HEK293 (cell line): Measurements from ENCODE around the gene LTBP1.

Experiments used
- CTCF ChIA-PET: fragments of 350-600 bp; formaldehyde crosslinking; extraction: SDS; loops from one replicate; lab custom pipeline; 2021; ENCODE audit warnings: antibody characterized with exemption; lab: Yijun Ruan, JAX
- POLR2A ChIA-PET: fragments of 300-600 bp; formaldehyde crosslinking; extraction: SDS; loops from one replicate; lab custom pipeline; 2020; ENCODE audit warnings: antibody characterized with exemption, inconsistent platforms; lab: Yijun Ruan, JAX
- H3K27ac ChIP-seq: fragments of 200-500 bp; sonication (Bioruptor generic); 2 replicates; pipeline ENCODE4 v1.5.1; 2014; ENCODE audit warnings: low read depth, low read length, control low read depth, inconsistent platforms; ENCODE audit errors: extremely low read depth
- H3K36me3 ChIP-seq, 2 experiments: fragments of 200-500 bp in 1 of 2; sonication (Bioruptor generic) in 1 of 2; 1 replicate in 1 of 2; 2 replicates in 1 of 2; pipeline ENCODE4 v1.5.1; 2014 to 2017; ENCODE audit warnings: inconsistent platforms in 2 of 2, low read length in 2 of 2; ENCODE audit not compliant: control insufficient read depth in 2 of 2, insufficient read depth in 1 of 2
- H3K4me1 ChIP-seq: fragments of 200-500 bp; sonication (Bioruptor generic); 2 replicates; pipeline ENCODE4 v1.5.1; 2014; ENCODE audit warnings: mild to moderate bottlenecking, low read length, inconsistent platforms; ENCODE audit not compliant: control insufficient read depth, insufficient read depth
- H3K4me3 ChIP-seq: 2 replicates; pipeline ENCODE4 v1.5.1; 2011; ENCODE audit warnings: low read depth, mild to moderate bottlenecking, control low read depth, low read length, moderate library complexity
- H3K9me3 ChIP-seq: fragments of 200-500 bp; sonication (Bioruptor generic); 2 replicates; pipeline ENCODE4 v1.5.1; 2014; ENCODE audit warnings: low read depth, low read length, inconsistent platforms; ENCODE audit not compliant: control insufficient read depth, insufficient read depth
- BCL11B ChIP-seq: fragments of 450-650 bp; formaldehyde crosslinking; IDR thresholded peaks from 2 replicates; pipeline ENCODE4 v1.5.1; 2016; ENCODE audit warnings: low read depth, missing biosample characterization, missing genetic modification characterization
- HOXC10 ChIP-seq: sonication (generic); formaldehyde crosslinking; IDR thresholded peaks from 2 replicates; pipeline ENCODE4 v1.8.1; 2023; ENCODE audit warnings: mild to moderate bottlenecking, missing genetic modification reagents
- IKZF3 ChIP-seq: fragments of 450-650 bp; IDR thresholded peaks from 2 replicates; pipeline ENCODE4 v1.5.0; 2018; ENCODE audit warnings: missing biosample characterization, mild to moderate bottlenecking, missing genetic modification characterization, moderate library complexity
- KLF7 ChIP-seq: fragments of 450-650 bp; formaldehyde crosslinking; IDR thresholded peaks from 2 replicates; pipeline ENCODE4 v1.5.1; 2016; ENCODE audit warnings: missing biosample characterization, missing genetic modification characterization, borderline replicate concordance
- SCRT2 ChIP-seq: fragments of 450-650 bp; formaldehyde crosslinking; IDR thresholded peaks from 2 replicates; pipeline ENCODE4 v1.5.1; 2016; ENCODE audit warnings: missing biosample characterization, missing genetic modification characterization
- ZBTB17 ChIP-seq: fragments of 450-650 bp; formaldehyde crosslinking; IDR thresholded peaks from 2 replicates; pipeline ENCODE4 v1.5.1; 2016; ENCODE audit warnings: missing biosample characterization, missing genetic modification characterization
- ZNF138 ChIP-seq: fragments of 450-650 bp; formaldehyde crosslinking; IDR thresholded peaks from 2 replicates; pipeline ENCODE4 v1.5.1; 2016; ENCODE audit warnings: missing biosample characterization, missing genetic modification characterization, borderline replicate concordance
- ZNF155 ChIP-seq: fragments of 450-650 bp; formaldehyde crosslinking; IDR thresholded peaks from 2 replicates; pipeline ENCODE4 v1.5.1; 2016; ENCODE audit warnings: missing biosample characterization, missing genetic modification characterization
- ZNF184 ChIP-seq: fragments of 450-650 bp; IDR thresholded peaks from 2 replicates; pipeline ENCODE4 v1.5.1; 2018; ENCODE audit warnings: missing biosample characterization, mild to moderate bottlenecking, missing genetic modification characterization
- ZNF221 ChIP-seq: fragments of 450-650 bp; formaldehyde crosslinking; IDR thresholded peaks from 2 replicates; pipeline ENCODE4 v1.5.1; 2017; ENCODE audit warnings: missing biosample characterization, missing genetic modification characterization, borderline replicate concordance
- ZNF23 ChIP-seq: fragments of 450-650 bp; formaldehyde crosslinking; IDR thresholded peaks from 2 replicates; pipeline ENCODE4 v1.5.1; 2016; ENCODE audit warnings: missing biosample characterization, missing genetic modification characterization, borderline replicate concordance
- ZNF24 ChIP-seq: fragments of 450-650 bp; formaldehyde crosslinking; IDR thresholded peaks from 2 replicates; pipeline ENCODE4 v1.5.1; 2016; ENCODE audit warnings: missing biosample characterization, missing genetic modification characterization
- ZNF341 ChIP-seq: fragments of 450-650 bp; formaldehyde crosslinking; IDR thresholded peaks from 2 replicates; pipeline ENCODE4; 2016; ENCODE audit warnings: low read depth, missing biosample characterization, missing genetic modification characterization
- ZNF37A ChIP-seq: fragments of 450-650 bp; IDR thresholded peaks from 2 replicates; pipeline ENCODE4 v1.5.1; 2018; ENCODE audit warnings: missing biosample characterization, missing genetic modification characterization
- ZNF426 ChIP-seq: fragments of 450-650 bp; formaldehyde crosslinking; IDR thresholded peaks from 2 replicates; pipeline ENCODE4 v1.5.1; 2017; ENCODE audit warnings: missing biosample characterization, missing genetic modification characterization, mild to moderate bottlenecking, inconsistent platforms, moderate library complexity
- ZNF473 ChIP-seq: fragments of 450-650 bp; formaldehyde crosslinking; IDR thresholded peaks from 2 replicates; pipeline ENCODE4 v1.5.1; 2017; ENCODE audit warnings: missing biosample characterization, missing genetic modification characterization
- ZNF510 ChIP-seq: fragments of 450-650 bp; formaldehyde crosslinking; IDR thresholded peaks from 2 replicates; pipeline ENCODE4 v1.5.1; 2018; ENCODE audit warnings: mild to moderate bottlenecking, missing genetic modification characterization, missing biosample characterization; ENCODE audit not compliant: insufficient replicate concordance
- ZNF544 ChIP-seq: fragments of 450-650 bp; formaldehyde crosslinking; IDR thresholded peaks from 2 replicates; pipeline ENCODE4 v1.5.0; 2017; ENCODE audit warnings: missing biosample characterization, missing genetic modification characterization
- ZNF549 ChIP-seq: fragments of 450-650 bp; IDR thresholded peaks from 2 replicates; pipeline ENCODE4 v1.5.1; 2018; ENCODE audit warnings: missing biosample characterization, missing genetic modification characterization, mild to moderate bottlenecking, inconsistent platforms, moderate library complexity
- ZNF596 ChIP-seq: fragments of 450-650 bp; IDR thresholded peaks from 2 replicates; pipeline ENCODE4 v1.5.0; 2018; ENCODE audit warnings: missing biosample characterization, mild to moderate bottlenecking, missing genetic modification characterization, moderate library complexity
- ZNF654 ChIP-seq: fragments of 450-650 bp; formaldehyde crosslinking; IDR thresholded peaks from 2 replicates; pipeline ENCODE4 v1.5.1; 2016; ENCODE audit warnings: low read depth, missing biosample characterization, missing genetic modification characterization
- ZNF677 ChIP-seq: fragments of 450-650 bp; IDR thresholded peaks from 2 replicates; pipeline ENCODE4 v1.5.0; 2018; ENCODE audit warnings: missing biosample characterization, mild to moderate bottlenecking, missing genetic modification characterization, moderate library complexity
- ZNF747 ChIP-seq: fragments of 450-650 bp; formaldehyde crosslinking; IDR thresholded peaks from 2 replicates; pipeline ENCODE4 v1.5.1; 2016; ENCODE audit warnings: missing biosample characterization, missing genetic modification characterization
- ZNF830 ChIP-seq: fragments of 450-650 bp; IDR thresholded peaks from 2 replicates; pipeline ENCODE4 v1.5.0; 2018; ENCODE audit warnings: missing biosample characterization, missing genetic modification characterization, low read depth, mild to moderate bottlenecking, moderate library complexity
- TF ChIP-seq, protein P1 (sequence below): fragments of 450-650 bp; formaldehyde crosslinking; IDR thresholded peaks from 2 replicates; pipeline ENCODE4 v1.5.1; 2016; ENCODE audit warnings: missing biosample characterization, missing genetic modification characterization, borderline replicate concordance
- TF ChIP-seq, protein P2 (sequence below): fragments of 450-650 bp; formaldehyde crosslinking; IDR thresholded peaks from 2 replicates; pipeline ENCODE4 v1.5.1; 2016; ENCODE audit warnings: missing biosample characterization, missing genetic modification characterization
- TF ChIP-seq, protein P3 (sequence below): sonication (generic); formaldehyde crosslinking; IDR thresholded peaks from 2 replicates; pipeline ENCODE4 v1.8.1; 2022; ENCODE audit warnings: mild to moderate bottlenecking, moderate library complexity, missing genetic modification reagents
- TF ChIP-seq, protein P4 (sequence below): fragments of 450-650 bp; formaldehyde crosslinking; IDR thresholded peaks from 2 replicates; pipeline ENCODE4 v1.5.1; 2016; ENCODE audit warnings: missing biosample characterization, missing genetic modification characterization

Gene LTBP1

DNA sequence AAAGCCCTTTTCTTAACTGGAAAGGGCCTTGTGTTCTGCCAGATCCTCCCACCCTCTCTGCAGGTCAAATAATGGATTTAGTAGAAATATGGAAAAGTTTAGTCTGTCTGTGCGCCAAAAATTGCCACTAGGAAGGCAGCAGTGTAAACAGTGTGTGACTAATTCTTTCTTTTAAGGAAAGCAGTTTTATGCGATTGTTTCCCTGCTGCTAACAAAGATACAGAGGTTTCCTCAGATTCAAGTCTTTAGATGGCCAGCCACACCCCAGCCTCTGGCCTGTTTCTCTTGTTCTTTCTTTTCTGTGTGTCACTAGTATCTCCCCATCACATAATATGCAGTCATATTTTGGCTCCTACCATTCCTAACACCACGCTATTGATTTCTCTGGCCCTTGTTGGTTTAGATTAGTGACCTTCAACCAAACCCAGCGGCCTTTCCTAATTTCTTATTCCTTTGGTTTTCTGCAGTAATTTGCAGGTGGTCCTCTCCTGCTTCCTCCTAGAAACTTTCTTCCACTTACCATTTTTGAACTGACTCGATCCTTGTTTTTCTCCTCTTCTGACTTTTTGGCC lies 157.4 kb downstream of the LTBP1 start:
- H3K27ac ChIP-seq = no peak overlapping the region
- H3K4me1 ChIP-seq = no peaks in the 10 kb centered on the region
- CTCF ChIA-PET = no interaction called here
- no peak for TF ChIP-seq ZBTB17
- TF ChIP-seq ZNF473 = no peak
- no peak for TF ChIP-seq ZNF544
- TF ChIP-seq, protein P1, sequence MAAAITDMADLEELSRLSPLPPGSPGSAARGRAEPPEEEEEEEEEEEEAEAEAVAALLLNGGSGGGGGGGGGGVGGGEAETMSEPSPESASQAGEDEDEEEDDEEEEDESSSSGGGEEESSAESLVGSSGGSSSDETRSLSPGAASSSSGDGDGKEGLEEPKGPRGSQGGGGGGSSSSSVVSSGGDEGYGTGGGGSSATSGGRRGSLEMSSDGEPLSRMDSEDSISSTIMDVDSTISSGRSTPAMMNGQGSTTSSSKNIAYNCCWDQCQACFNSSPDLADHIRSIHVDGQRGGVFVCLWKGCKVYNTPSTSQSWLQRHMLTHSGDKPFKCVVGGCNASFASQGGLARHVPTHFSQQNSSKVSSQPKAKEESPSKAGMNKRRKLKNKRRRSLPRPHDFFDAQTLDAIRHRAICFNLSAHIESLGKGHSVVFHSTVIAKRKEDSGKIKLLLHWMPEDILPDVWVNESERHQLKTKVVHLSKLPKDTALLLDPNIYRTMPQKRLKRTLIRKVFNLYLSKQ (tag by site-specific recombination) = no peak
- no peak for TF ChIP-seq ZNF37A (tag by site-specific recombination)
- TF ChIP-seq ZNF341 (tag by site-specific recombination) = no peak
- TF ChIP-seq SCRT2 = no peak
- TF ChIP-seq ZNF23 = no peak
- no peak for TF ChIP-seq ZNF747 (tag by site-specific recombination)
- TF ChIP-seq ZNF677 (tag by site-specific recombination) = no peak
- no peak for TF ChIP-seq ZNF138 (tag by site-specific recombination)
- TF ChIP-seq, protein P2, sequence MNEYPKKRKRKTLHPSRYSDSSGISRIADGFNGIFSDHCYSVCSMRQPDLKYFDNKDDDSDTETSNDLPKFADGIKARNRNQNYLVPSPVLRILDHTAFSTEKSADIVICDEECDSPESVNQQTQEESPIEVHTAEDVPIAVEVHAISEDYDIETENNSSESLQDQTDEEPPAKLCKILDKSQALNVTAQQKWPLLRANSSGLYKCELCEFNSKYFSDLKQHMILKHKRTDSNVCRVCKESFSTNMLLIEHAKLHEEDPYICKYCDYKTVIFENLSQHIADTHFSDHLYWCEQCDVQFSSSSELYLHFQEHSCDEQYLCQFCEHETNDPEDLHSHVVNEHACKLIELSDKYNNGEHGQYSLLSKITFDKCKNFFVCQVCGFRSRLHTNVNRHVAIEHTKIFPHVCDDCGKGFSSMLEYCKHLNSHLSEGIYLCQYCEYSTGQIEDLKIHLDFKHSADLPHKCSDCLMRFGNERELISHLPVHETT = no peak
- no peaks in the 10 kb centered on the region for H3K9me3 ChIP-seq
- POLR2A ChIA-PET = no interaction called here
- H3K4me3 ChIP-seq = no peak overlapping the region
- H3K36me3 ChIP-seq = no peaks in the 10 kb centered on the region

DNA sequence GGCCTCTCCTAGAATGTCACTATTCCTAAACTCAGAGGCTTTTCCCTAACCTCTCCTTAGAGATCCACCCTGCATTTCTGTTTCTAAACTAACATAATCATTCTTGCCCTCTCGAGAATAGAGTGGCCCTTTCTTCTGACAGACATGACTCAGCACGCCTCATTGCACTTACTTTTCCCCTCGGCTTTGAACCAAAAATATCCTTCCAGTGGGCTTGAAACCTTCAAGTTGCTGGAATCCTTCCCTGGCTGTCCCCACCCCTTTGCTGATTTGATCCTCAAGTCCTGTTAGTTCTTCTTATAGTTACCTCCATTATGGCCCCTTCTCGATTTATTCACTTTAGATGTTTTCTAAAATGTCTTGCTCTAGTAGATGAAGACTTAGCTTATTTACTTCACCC lies 158.0 kb downstream of the LTBP1 start:
- TF ChIP-seq ZNF184 (no peak), ZNF830 (tag by site-specific recombination) (no peak), IKZF3 (tag by site-specific recombination) (no peak), ZNF155 (tag by site-specific recombination) (no peak), HOXC10 (CRISPR knock-in tag) (no peak), ZNF549 (tag by site-specific recombination) (no peak), ZNF221 (no peak), KLF7 (tag by site-specific recombination) (no peak), ZNF426 (no peak), ZNF596 (tag by site-specific recombination) (no peak), ZNF24 (tag by site-specific recombination) (no peak), ZNF510 (tag by site-specific recombination) (no peak), ZNF654 (tag by site-specific recombination) (no peak), BCL11B (tag by site-specific recombination) (no peak)
- TF ChIP-seq, protein P3, sequence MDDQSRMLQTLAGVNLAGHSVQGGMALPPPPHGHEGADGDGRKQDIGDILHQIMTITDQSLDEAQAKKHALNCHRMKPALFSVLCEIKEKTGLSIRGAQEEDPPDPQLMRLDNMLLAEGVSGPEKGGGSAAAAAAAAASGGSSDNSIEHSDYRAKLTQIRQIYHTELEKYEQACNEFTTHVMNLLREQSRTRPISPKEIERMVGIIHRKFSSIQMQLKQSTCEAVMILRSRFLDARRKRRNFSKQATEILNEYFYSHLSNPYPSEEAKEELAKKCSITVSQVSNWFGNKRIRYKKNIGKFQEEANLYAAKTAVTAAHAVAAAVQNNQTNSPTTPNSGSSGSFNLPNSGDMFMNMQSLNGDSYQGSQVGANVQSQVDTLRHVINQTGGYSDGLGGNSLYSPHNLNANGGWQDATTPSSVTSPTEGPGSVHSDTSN (CRISPR knock-in tag) = no peak
- TF ChIP-seq, protein P4, sequence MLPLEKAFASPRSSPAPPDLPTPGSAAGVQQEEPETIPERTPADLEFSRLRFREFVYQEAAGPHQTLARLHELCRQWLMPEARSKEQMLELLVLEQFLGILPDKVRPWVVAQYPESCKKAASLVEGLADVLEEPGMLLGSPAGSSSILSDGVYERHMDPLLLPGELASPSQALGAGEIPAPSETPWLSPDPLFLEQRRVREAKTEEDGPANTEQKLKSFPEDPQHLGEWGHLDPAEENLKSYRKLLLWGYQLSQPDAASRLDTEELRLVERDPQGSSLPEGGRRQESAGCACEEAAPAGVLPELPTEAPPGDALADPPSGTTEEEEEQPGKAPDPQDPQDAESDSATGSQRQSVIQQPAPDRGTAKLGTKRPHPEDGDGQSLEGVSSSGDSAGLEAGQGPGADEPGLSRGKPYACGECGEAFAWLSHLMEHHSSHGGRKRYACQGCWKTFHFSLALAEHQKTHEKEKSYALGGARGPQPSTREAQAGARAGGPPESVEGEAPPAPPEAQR (tag by site-specific recombination) = no peak
- TF ChIP-seq, all 188 proteins: peak for 0
- Histone ChIP-seq H3K4me3 (no peak overlapping the region), H3K9me3 (no peaks in the 10 kb centered on the region), H3K27ac (no peak overlapping the region), H3K36me3 (no peaks in the 10 kb centered on the region), H3K4me1 (no peaks in the 10 kb centered on the region)
- CTCF ChIA-PET = no interaction called here
- POLR2A ChIA-PET = no interaction called here
